ENCODE measurements around the gene CACNA2D1. TPM values are rescaled to one million over a fixed set of nuclear protein-coding genes. Genes with fewer than 3 reads are reported as not detected.
"Not testable (repeated sequence)": the region's sequence is repeated elsewhere in the genome, so short reads cannot be mapped to it uniquely, and the experiment has no call there.

CACNA2D1 gene
- total RNA-seq, 1 donor: 63.5 TPM

DNA sequence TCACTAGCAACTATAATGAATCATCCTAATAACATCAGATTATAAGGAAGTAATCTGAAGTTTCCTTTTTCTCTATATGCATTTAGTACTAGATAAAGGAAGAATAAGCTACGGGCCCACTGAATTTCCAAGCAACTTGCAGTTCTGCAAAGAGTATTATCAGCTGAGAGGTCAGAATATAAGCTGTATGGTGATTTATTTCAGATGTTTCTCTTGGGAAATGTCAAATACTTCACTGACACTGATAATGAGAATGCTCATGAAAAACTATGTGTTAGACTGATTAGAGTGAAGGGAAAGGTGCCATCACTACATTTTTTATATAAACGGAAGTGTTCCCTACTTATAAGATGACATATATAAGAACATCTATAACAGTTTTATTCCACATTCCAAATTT is 422.5 kb downstream of the CACNA2D1 start:
- no peak overlapping the region for H3K4me3 ChIP-seq (ENCODE audit: low read depth, low read length)
- no peak for DNase-seq (ENCODE audit: low read depth)
- TF ChIP-seq, protein P1, sequence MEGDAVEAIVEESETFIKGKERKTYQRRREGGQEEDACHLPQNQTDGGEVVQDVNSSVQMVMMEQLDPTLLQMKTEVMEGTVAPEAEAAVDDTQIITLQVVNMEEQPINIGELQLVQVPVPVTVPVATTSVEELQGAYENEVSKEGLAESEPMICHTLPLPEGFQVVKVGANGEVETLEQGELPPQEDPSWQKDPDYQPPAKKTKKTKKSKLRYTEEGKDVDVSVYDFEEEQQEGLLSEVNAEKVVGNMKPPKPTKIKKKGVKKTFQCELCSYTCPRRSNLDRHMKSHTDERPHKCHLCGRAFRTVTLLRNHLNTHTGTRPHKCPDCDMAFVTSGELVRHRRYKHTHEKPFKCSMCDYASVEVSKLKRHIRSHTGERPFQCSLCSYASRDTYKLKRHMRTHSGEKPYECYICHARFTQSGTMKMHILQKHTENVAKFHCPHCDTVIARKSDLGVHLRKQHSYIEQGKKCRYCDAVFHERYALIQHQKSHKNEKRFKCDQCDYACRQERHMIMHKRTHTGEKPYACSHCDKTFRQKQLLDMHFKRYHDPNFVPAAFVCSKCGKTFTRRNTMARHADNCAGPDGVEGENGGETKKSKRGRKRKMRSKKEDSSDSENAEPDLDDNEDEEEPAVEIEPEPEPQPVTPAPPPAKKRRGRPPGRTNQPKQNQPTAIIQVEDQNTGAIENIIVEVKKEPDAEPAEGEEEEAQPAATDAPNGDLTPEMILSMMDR (IDR thresholded peaks at IDR 0.05; ENCODE audit: insufficient read depth, low read depth, low read length): no peak

DNA sequence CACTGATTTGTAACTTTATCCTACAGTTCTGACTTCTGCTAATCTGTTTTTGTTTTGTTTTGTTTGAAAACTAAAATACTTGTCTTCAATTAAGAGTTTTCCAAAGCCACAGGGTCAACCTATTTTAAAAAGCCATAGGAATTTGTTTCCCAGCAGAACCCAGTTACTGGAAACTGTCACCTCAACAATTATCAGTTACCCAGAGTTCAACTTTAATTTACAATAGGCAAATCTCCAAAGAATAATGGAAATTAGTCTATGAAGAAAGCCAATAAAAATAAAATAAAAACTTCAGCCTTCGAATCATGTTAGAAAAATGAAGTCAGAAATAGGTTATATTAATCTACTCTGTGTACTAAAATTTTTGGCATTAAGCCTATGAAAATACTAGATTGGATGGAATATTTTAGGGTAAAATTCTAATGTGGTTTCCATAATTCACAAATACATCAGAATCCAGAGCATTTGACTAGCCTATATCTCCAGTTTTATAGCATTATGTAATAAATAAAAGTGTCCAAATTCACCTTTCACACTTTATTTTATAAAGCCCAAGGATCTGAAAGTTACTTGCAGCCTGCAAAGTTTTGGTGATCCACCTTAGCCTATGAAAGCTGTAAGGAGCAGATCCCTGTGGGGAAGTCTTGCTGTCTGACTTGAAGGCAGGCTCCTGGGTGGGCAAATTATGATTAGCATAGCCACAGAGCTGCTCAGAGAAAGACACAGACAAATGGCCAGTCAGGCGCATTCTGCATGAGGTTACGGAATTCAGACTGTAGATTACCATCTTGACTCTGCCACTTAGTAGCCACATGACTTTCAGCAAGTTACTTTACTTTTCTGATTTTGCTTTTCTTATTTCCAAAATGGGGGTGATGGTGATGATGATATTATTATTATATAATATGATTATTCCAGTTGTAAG is 423.8 kb downstream of the CACNA2D1 start:
- TF ChIP-seq, protein P1 (IDR thresholded peaks at IDR 0.05; ENCODE audit: insufficient read depth, low read depth, low read length): no peak
- no peak overlapping the region for H3K4me3 ChIP-seq (ENCODE audit: low read depth, low read length)
- DNase-seq (ENCODE audit: low read depth): no peak

DNA sequence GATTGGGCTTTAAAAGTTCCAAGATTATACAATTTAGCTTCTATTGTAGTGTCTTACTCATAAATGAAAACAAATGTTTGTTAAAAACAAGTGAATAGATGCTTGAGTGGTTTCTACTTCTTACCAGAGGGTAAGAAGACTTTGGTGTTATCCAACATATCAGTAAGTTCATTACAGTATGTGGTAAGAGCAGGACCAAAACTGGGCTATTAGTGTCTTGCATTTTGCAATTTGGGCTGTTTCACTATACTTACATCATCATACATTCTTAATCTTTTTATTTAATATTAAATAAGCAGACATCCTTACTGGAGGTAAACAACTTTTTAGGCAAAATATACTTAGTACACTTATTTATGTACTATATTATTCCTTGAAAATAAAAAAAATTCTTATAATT is 425.4 kb downstream of the CACNA2D1 start:
- TF ChIP-seq, protein P1 (IDR thresholded peaks at IDR 0.05; ENCODE audit: insufficient read depth, low read depth, low read length): no peak
- peak; percentile 19 for DNase-seq (ENCODE audit: low read depth)
- H3K4me3 ChIP-seq (ENCODE audit: low read depth, low read length): no peak overlapping the region

DNA sequence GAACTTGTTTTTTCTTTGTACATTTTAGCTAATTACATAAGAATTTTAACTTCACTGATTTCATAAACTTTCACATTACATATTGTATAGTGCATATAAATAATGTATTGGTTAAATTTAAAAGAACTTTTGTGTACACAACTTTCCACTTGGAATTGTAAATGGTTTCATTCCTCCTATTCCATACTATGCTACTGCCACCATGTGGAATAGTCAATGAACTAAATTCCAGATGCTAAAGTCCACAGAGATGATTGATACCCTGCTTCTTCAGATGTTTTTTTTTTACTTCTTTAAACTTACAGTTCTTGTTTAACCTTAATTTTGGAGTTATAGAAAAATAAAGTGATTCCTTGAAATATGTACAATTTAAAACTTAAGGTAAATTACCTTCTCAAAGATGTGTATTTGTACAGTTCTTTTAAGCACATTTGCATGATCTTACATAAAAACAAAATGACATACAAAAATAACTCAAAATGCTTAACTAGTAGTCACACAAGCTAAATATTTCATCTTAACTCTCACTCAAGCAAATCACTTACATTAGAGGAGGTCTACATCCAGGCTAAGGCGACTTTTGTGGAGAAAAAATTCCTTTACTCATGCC is 426.1 kb downstream of the CACNA2D1 start:
- TF ChIP-seq, protein P1 (IDR thresholded peaks at IDR 0.05; ENCODE audit: insufficient read depth, low read depth, low read length): peak; percentile 65
- DNase-seq (ENCODE audit: low read depth): peak; percentile 52
- no peak overlapping the region for H3K4me3 ChIP-seq (ENCODE audit: low read depth, low read length)

DNA sequence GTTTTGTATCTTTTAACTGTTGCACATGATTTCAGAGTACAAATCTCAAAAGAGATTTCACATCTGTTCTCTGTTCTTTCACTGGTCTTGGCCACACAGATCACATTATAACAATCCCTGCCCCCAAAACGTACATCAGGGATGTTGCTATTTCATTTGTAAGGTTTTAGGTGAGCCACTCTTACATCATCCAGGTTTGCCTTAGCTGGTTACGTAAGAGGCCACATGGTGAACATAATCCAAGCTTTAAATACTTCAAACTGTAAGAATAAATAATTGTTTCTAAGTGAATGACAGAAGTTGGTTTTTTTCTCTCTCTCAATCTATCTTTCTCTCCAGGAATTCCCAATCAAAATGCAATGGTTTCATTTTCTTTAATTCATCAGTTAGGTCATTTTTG is 427.8 kb downstream of the CACNA2D1 start:
- TF ChIP-seq, protein P1 (IDR thresholded peaks at IDR 0.05; ENCODE audit: insufficient read depth, low read depth, low read length): no peak
- DNase-seq (ENCODE audit: low read depth): peak; percentile 37
- H3K4me3 ChIP-seq (ENCODE audit: low read depth, low read length): no peak overlapping the region

DNA sequence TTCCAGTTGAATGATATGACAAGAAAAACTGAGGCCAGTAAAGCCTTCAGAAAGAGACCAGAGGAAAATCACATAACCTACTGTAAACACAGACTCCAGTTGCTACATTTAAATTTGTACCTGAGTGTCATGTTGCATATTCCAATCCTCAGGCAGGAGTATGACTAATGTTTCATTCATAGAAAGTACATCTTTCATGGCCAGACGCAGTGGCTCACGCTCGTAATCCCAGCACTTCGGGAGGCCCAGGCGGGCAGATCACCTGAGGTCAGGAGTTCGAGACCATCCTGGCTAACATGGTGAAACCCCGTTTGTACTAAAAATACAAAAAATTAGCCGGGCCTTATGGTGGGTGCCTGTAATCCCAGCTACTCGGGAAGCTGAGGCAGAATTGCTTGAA is 429.0 kb downstream of the CACNA2D1 start:
- not testable (repeated sequence) for DNase-seq (ENCODE audit: low read depth)

DNA sequence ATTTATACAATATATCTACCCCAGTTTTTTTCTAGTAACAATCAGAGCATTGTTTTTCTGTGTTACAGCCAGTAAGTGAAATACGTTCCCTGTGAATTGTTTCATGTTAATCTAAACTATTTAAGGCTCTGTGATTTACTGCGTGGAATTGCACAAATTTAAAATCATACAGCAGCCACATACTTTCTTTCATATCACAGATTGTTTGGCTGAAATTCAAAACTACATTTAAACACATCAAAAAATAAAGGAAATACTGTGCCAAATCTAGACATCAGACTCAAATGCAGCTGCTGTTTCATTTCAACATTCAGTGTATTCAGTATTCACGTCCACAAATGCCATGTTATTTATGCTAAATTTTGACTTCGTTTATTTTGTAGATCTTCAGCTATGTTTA is 431.1 kb downstream of the CACNA2D1 start:
- TF ChIP-seq, protein P1 (IDR thresholded peaks at IDR 0.05; ENCODE audit: insufficient read depth, low read depth, low read length): no peak
- no peak for DNase-seq (ENCODE audit: low read depth)
- H3K4me3 ChIP-seq (ENCODE audit: low read depth, low read length): no peak overlapping the region

More for the DNA sequence above, 429.0 kb downstream of the CACNA2D1 start:
- not testable (repeated sequence) for H3K4me3 ChIP-seq (ENCODE audit: low read depth, low read length)

Data from fibroblast of villous mesenchyme (primary cell).